ENCODE measurements around the gene SAE1. TPM values are rescaled to one million over a fixed set of nuclear protein-coding genes. Genes with fewer than 3 reads are reported as not detected.

Gene SAE1
- total and polyA plus RNA-seq, 2 of the 4 experiments (the other 2 are of a cell fraction), result 165 to 184 TPM

- H4K91ac ChIP-seq (ENCODE audit: insufficient read depth, low read depth, low read length), result no peak overlapping the region
- TF ChIP-seq CTCF (conservative IDR thresholded peaks at IDR 0.05; ENCODE audit: low read depth, low read length) (no peak), FOS (IDR thresholded peaks at IDR 0.05; ENCODE audit: low read depth, low read length) (no peak), RAD21 (IDR thresholded peaks at IDR 0.05; ENCODE audit: low read length) (no peak), NFE2L2 (IDR thresholded peaks at IDR 0.05; ENCODE audit: low read depth, low read length) (no peak), RCOR1 (IDR thresholded peaks at IDR 0.05; ENCODE audit: insufficient replicate concordance, low read length) (no peak), CEBPB (IDR thresholded peaks at IDR 0.05; ENCODE audit: low read depth, low read length) (no peak), MXI1 (IDR thresholded peaks at IDR 0.05; ENCODE audit: borderline replicate concordance, low read depth, low read length) (no peak), ELK1 (IDR thresholded peaks at IDR 0.05; ENCODE audit: borderline replicate concordance, low read depth, low read length) (no peak), CHD1 (IDR thresholded peaks at IDR 0.05; ENCODE audit: low read depth, low read length) (no peak)
- H2BK15ac ChIP-seq (ENCODE audit: low read depth, low read length), result no peak overlapping the region
- H4K20me1 ChIP-seq (ENCODE audit: insufficient read depth, low read length), result peaks cover 9% of the 10 kb centered on the region
- H3K23ac ChIP-seq (ENCODE audit: low read depth, low read length), result no peak overlapping the region
- DNase-seq (no peak), ATAC-seq (ENCODE audit: low read depth) (no peak)
- peaks cover 28% of the 10 kb centered on the region for H3K36me3 ChIP-seq (ENCODE audit: control insufficient read depth, insufficient read depth, low read length)
- H3K9me1 ChIP-seq (ENCODE audit: insufficient read depth, low read length), result 0 out of 2 replicates have a peak, but pooled peaks cover 5% of the 10 kb centered on the region
- CTCF ChIA-PET, result no interaction called here
- POLR2A ChIA-PET (ENCODE audit: unreplicated experiment), result no interaction called here
- H4K5ac ChIP-seq (ENCODE audit: low read depth, low read length), result no peak overlapping the region
- dilution Hi-C loops (cut with HindIII; ENCODE audit: low sequenced_read_pairs, unreplicated experiment), result no loop called here
- H2BK120ac ChIP-seq (ENCODE audit: low read depth, low read length), result no peak overlapping the region
- intact Hi-C loops (cut with micrococcal nuclease), result no loop called here
- no peaks in the 10 kb centered on the region for H3K9me3 ChIP-seq (ENCODE audit: control insufficient read depth, insufficient read depth, low read length)
- H3K27ac ChIP-seq (ENCODE audit: insufficient read depth, low read length), result no peak overlapping the region
- peaks cover 10% of the 10 kb centered on the region for H3K4me1 ChIP-seq (ENCODE audit: control insufficient read depth, insufficient read depth, low read length)
- H3K4me3 ChIP-seq (ENCODE audit: insufficient read depth, low read depth, low read length), result no peak overlapping the region
- H2BK20ac ChIP-seq (ENCODE audit: low read depth, low read length), result no peak overlapping the region
- H3K4ac ChIP-seq (ENCODE audit: low read depth, low read length), result no peak overlapping the region
- H2AK9ac ChIP-seq (replicated peaks; ENCODE audit: low read depth, low read length, poor library complexity), result no peak overlapping the region
- WGBS, 2 experiments (ENCODE audit: extremely low coverage in 2 of 2, insufficient read length in 1 of 2), result 100% methylated on average over 1 of the region's 11 CpGs; no CpG with 5 or more reads in 1 of the 2 experiments
- H3K9ac ChIP-seq (ENCODE audit: low read depth, low read length), result no peak overlapping the region
- H2BK5ac ChIP-seq (ENCODE audit: low read depth, low read length, poor library complexity, severe bottlenecking), result no peak overlapping the region
- H3K27me3 ChIP-seq (ENCODE audit: control insufficient read depth, insufficient read depth, low read length), result no peaks in the 10 kb centered on the region
- no TSS peak for BruUV-seq (replicated peaks)
- no peak overlapping the region for H3K56ac ChIP-seq (ENCODE audit: extremely low read depth, insufficient read depth, low read length)
- no peak overlapping the region for H2AFZ ChIP-seq (replicated peaks; ENCODE audit: low read length, poor library complexity)
- no peak overlapping the region for H4K8ac ChIP-seq (ENCODE audit: low read depth in 2 of 2, low read length in 2 of 2)
- H2AK5ac ChIP-seq (ENCODE audit: low read depth, low read length), result no peak overlapping the region
- no peak overlapping the region for H3K18ac ChIP-seq (ENCODE audit: low read depth, low read length)
- H3K4me2 ChIP-seq (ENCODE audit: low read depth, low read length), result no peak overlapping the region
- in situ Hi-C loops (cut with MboI; ENCODE audit: low sequenced_read_pairs), result no loop called here
- no peak overlapping the region for H3K14ac ChIP-seq (replicated peaks; ENCODE audit: low read depth, low read length)
- H3K79me1 ChIP-seq (ENCODE audit: low read depth in 1 of 2, low read length in 2 of 2), result peaks cover 0 to 34% of the 10 kb centered on the region in 2 experiments
Measured at GRCh38 chr19:47221890-47222289, 91.3 kb downstream of the SAE1 start.

Measured in IMR-90 (cell line).